VCaP (cell line): ENCODE results near the gene ANXA3.

Experiments
- H3K27ac ChIP-seq: fragments of 450-650 bp; 2 replicates; pipeline ENCODE4 v1.5.1; 2017
- TF ChIP-seq, protein P1 (sequence below): fragments of 450-650 bp; conservative IDR thresholded peaks from 2 replicates; pipeline ENCODE4 v1.5.1; 2017; ENCODE audit warnings: mild to moderate bottlenecking, moderate library complexity

The ANXA3 gene

DNA sequence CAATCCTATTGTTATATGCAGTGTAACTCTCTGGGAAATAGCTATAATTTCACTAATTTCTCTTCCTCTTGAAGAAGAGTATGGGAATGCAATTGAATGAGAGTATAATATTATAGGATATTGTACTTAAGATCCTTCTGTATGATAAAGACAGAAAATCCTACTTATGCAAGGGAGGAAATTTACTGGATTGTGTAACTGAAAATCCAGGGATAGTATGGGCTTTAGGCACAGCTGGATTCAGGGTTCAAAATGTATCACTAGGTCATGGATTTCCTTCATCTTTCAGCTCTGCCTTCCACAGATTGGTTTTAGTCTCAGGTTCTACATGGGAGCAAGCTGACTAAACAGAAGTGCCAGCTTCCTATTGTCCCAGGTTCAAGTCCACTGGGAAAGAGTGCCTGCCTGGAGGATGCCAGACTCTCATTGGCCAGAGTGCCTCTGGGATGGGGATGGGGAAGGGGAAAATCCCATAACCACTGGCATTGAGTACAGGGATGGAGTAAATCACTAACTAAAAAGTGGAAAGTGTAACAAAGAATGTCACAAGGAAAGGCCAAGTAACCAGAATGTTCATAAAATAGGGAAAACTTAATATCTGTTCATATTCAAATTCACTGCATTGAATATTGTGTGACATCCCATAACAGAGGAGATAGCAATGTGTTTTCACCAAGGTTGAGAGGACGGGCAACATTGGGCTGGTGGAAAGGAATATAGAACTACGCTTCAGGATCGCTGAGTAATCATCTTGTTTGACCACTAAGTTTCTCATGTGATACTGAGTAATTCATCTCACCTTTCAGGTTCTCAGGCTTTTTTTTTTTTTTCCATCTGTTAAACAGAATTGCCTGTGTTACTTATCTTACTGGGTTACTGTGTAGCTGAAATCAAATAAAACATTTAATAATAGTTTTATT is 75.7 kb downstream of the ANXA3 start:
- H3K27ac ChIP-seq = peak overlapping the region; percentile 54
- TF ChIP-seq, protein P1, sequence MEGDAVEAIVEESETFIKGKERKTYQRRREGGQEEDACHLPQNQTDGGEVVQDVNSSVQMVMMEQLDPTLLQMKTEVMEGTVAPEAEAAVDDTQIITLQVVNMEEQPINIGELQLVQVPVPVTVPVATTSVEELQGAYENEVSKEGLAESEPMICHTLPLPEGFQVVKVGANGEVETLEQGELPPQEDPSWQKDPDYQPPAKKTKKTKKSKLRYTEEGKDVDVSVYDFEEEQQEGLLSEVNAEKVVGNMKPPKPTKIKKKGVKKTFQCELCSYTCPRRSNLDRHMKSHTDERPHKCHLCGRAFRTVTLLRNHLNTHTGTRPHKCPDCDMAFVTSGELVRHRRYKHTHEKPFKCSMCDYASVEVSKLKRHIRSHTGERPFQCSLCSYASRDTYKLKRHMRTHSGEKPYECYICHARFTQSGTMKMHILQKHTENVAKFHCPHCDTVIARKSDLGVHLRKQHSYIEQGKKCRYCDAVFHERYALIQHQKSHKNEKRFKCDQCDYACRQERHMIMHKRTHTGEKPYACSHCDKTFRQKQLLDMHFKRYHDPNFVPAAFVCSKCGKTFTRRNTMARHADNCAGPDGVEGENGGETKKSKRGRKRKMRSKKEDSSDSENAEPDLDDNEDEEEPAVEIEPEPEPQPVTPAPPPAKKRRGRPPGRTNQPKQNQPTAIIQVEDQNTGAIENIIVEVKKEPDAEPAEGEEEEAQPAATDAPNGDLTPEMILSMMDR = no peak

DNA sequence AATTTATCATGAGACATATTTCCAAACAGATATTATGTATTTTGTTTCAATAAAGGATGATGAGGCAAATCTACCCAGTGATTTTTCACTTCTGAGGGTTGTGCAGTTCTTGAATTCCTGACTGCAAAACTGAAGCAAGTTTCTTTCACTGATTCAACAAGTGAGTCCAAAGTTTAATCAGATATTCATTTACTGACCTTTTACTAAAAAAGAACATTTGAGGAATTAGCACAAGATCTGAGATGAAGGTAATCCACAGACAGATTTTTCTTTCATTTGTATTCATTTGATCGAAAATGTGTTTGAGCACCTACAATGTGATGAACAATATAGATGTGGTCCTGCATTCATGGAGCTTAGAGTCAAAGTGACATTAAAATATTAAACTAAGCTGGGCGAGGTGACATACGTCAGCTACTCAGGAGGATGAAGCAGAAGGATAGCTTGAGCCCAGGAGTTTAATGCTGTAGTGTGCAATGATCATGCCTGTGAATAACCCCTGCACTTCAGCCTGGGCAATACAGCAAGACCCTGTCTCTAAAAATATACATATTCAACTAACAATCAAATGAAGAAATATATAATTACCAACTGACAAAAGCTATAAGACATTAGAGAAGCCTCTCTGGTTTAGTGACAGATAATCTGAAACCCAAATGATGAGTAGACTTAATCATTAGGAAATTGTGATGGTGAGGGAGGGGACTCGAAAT is 76.6 kb downstream of the ANXA3 start:
- TF ChIP-seq, protein P1 = no peak
- H3K27ac ChIP-seq = peak overlapping the region; percentile 54

DNA sequence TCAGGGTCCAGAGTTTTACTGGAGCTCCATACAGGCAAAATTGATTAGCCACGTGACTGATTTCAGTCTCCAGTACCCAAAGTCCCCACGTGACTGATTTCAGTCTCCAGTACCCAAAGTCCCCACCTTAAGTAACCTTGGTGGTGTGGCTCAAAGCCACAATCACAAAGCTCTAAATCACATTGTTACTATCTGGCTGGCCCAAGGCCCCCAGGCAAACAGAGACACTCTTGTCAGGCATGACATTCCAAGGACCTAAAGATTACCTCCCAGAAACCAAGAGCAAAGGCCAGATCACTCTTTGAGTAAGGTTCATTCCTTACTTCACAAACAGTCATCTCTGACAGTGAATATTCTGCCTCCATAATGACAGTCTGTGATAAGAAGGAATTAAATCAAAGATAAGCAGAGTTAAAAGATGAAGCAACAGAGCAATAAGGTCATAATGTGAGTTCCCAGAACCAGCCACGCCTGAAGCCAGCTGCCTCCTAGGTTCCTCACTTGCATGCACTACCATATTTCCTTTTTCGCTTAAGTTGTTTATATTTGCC is 78.5 kb downstream of the ANXA3 start:
- H3K27ac ChIP-seq = no peak overlapping the region
- TF ChIP-seq, protein P1 = no peak

DNA sequence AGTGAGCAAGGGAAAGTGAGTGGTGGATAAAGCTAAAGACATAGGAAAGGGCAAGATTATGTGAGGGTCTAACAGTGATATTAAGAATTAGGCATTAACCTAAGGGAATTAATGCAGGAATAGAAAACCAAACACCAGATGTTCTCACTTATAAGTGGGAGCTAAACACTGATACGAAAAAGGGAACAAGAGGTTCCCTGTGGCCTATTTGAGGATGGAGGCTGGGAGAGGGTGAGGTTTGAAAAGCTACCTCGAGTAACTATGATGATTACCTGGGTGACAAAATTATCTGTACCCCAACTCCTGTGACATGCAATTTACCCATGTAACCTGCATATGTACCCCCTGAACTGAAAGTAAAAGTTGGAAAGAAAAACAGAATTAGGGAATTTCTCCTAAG is 79.0 kb downstream of the ANXA3 start:
- TF ChIP-seq, protein P1 = no peak
- H3K27ac ChIP-seq = no peak overlapping the region

DNA sequence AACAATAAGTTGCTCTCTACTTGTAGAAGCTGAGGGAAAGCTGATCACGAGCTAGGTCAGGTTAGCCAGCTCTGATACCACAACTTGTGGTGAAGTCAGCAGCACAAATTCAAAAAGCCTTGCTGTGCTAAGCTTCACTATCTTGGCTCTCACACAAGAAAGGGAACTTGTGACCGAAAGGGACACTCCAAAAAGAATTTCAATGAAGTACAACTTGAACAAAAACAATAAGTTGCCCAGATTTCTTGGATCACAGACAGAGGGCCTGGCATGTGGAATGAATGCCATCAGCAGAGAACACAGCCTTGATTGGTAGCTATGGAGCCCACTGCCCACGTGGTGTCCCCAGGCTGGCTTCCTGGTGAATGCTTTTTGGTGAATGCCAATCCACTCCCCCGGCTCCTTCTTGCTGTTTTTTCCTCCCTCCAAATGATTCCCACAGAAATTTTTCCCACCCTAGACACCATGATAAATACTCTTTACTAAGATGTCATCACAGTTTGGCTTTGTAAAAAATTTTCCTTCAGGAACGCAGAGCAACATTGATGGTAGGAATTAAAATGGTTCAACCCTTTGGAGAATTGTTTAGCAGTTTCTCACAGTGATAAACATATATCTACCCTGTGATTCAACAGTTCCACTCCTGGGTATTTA is 82.6 kb downstream of the ANXA3 start:
- no peak overlapping the region for H3K27ac ChIP-seq
- TF ChIP-seq, protein P1 = no peak

DNA sequence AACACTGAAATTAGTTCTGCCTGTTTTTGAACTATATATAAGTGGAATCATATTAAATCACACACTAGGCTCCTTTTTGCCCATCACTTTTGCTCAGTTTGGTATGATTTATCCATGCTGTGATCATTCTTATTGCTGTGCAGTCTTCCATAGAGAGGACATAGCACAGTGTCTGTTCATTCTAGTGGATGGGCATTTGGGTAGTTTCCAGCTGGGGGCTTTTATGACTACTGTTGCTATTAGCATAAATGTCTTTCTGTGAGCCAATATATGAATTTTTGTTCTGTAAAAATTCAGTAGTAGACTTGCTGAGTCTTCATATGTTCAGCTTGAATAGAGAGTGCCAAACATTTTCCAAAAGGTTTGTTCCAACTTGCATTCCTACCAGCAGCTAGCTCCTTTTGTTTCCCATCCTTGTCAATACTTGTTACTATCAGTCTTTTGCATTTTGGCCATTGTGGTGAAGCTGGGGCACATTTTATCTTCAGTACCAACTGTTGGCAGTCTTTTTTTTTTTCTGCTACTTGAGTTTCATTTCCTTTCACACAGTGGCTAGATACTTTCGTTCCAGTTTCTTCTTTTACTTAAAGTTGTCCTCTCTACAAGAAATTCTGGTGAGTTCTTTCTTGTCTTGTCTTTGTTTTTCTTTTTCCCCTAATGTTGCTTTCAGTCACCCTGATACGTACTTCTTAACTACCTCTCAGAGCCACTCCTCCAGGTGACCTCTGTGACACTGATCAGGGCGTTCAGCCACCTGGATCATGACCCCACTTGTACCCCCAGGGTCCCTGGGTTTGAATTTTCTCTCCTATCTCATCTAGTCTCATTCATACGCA is 87.0 kb downstream of the ANXA3 start:
- TF ChIP-seq, protein P1 = no peak
- H3K27ac ChIP-seq = no peak overlapping the region
